Sigmoid colon (tissue), 7 donors: ENCODE measurements around the gene PCBP3. TPM values are rescaled to one million over a fixed set of nuclear protein-coding genes. Genes with fewer than 3 reads are reported as not detected.
A peak's percentile ranks its signal among the peaks of the same experiment; 100 is the strongest.
"Not testable (repeated sequence)": the region's sequence is repeated elsewhere in the genome, so short reads cannot be mapped to it uniquely, and the experiment has no call there.

ENCODE experiments used
- DNase-seq: peaks from one replicate; pipeline ENCODE4 v3.0.0-alpha.2; 2019
- H3K27ac ChIP-seq, 4 donors: fragments of 200-600 bp; sonication (generic); one replicate each; pipeline ENCODE4 v1.5.1; 2016 to 2019; ENCODE audit warnings: mild to moderate bottlenecking in 1 of 4
- H3K27me3 ChIP-seq, 3 donors: fragments of 200-600 bp; sonication (generic); one replicate each; pipeline ENCODE4 v1.5.1; 2019; ENCODE audit warnings: mild to moderate bottlenecking in 1 of 3
- H3K36me3 ChIP-seq, 4 donors: fragments of 200-600 bp; sonication (generic); one replicate each; pipeline ENCODE4 v1.5.1; 2016 to 2019
- H3K4me1 ChIP-seq, 4 donors: fragments of 200-600 bp; sonication (generic); one replicate each; pipeline ENCODE4 v1.5.1; 2017 to 2019
- H3K4me3 ChIP-seq, 4 donors: fragments of 200-600 bp; sonication (generic); one replicate each; pipeline ENCODE4 v1.5.1; 2017 to 2019; ENCODE audit warnings: mild to moderate bottlenecking in 2 of 4, moderate library complexity in 1 of 4
- H3K9me3 ChIP-seq, 4 donors: fragments of 200-600 bp in 3 of 4; sonication (generic) in 3 of 4; one replicate each; pipeline versions ENCODE4 v1.5.1 to v1.6.1; 2013 to 2019
- EP300 ChIP-seq, 4 donors: sonication (generic); formaldehyde crosslinking; IDR thresholded peaks; one replicate each; pipeline ENCODE4 v1.6.1; 2017; ENCODE audit warnings: antibody characterized with exemption in 4 of 4
- POLR2A ChIP-seq, 2 donors: fragments of 450-650 bp; IDR thresholded peaks; one replicate each; pipeline ENCODE4 v1.6.1; 2016; ENCODE audit warnings: antibody characterized with exemption in 2 of 2, mild to moderate bottlenecking in 2 of 2, moderate library complexity in 2 of 2
- POLR2AphosphoS5 ChIP-seq, 4 donors: sonication (generic); formaldehyde crosslinking; IDR thresholded peaks; one replicate each; pipeline ENCODE4 v1.6.1; 2017; ENCODE audit warnings: antibody characterized with exemption in 4 of 4
- WGBS, 2 donors: extraction: QIAGEN DNeasy Blood & Tissue Kit; methylation state at CpG; one replicate each; pipeline ENCODE4 v1.1.7; 2013; 5-methylcytosine and 5-hydroxymethylcytosine counted together
- intact Hi-C: fragments of 100-400 bp; cut with DNase I; formaldehyde crosslinking; loops from one replicate; pipeline ENCODE4 v1.15.1; 2023
- polyA plus RNA-seq, 3 donors: library from polyadenylated mRNA; stranded (reverse); fragments of 200-250 nt; gene quantifications; one replicate each; pipeline ENCODE4 v1.2.3, GENCODE V29; 2013
- total RNA-seq, 4 donors: library from RNA; depleted of rRNA; stranded (reverse); fragments of >200 nt; gene quantifications; one replicate each; pipeline ENCODE4 v1.1.0, GENCODE V29; 2016
- TF ChIP-seq, protein P1 (sequence below), 4 experiments: fragments of 450-650 bp in 3 of 4; fragments of 200-600 bp in 1 of 4; IDR thresholded peaks; one replicate each; pipeline ENCODE4 v1.5.1; 2016 to 2019; ENCODE audit warnings: antibody characterized with exemption in 4 of 4, mild to moderate bottlenecking in 3 of 4, moderate library complexity in 2 of 4
- donor health status: healthy with polysubstance abuse.
- donor health status: Bipolar disorder and iron deficiency.
- donor health status: healthy.

PCBP3 gene
- total and polyA plus RNA-seq, 7 donors: 1.2 to 21.3 (median 8.2) TPM

DNA sequence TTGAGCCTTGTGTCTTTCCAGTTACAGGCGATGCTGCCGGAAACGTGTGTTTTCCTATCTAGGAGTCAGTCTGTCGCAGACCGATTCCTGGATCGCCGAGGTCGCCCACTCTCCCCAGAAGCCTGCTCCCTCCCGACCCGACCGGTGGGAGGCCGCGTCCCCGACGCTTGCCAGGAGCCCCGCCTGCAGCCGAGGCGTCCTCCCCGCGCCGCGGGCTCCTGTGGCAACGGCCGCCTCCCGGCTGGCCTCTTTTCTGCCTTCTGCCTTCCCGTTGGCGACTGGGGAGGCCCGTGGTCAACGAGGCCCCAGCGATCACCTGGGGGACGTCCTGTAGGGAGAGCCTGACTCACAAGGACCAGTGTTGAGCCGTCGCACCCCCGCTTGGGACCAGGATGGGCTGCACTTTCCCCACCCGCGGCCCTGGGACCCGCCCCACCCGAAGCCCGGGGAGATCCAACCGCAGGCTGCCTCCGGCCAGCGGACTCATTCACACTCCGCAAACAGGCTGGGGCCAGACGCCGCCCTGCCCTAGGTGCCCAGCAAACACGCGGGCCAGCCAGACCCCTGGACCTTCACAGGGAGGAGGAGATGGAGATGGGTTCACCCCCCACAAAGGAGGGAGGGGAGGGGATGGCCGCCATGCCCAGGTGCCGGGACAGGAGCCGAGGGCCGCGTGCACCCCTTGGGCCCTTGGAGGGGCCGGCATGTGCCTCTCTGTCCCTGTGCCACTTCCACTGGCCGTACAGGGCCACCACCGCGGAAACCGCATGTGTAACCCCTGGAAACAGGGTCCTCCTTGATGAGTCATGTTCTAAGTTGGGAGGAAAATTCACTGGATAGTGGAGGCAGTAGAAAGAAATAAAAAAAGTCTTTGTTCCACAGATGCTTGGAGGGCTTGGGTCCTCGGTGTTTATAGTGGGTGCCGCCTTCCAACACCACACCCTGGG lies 330.8 kb downstream of the PCBP3 start:
- Histone ChIP-seq H3K27ac (peak overlapping the region; percentile 90 to 98 (median 98)), H3K4me1 (peaks cover 0 to 82% (median 80%) of the 10 kb centered on the region in 4 donors), H3K36me3 (no peaks in the 10 kb centered on the region), H3K27me3 (no peaks in the 10 kb centered on the region), H3K9me3 (no peaks in the 10 kb centered on the region), H3K4me3 (peak overlapping the region; percentile 39 to 59 (median 47))
- intact Hi-C loops: loop anchor here (5.0 kb wide), 1 partner anchor 253 kb away; the partner anchor contains the start of gene LSS
- DNase-seq: peak; percentile 89
- WGBS, 2 donors: 1 to 2% methylated on average over 59 of the region's 59 CpGs
- no peak for TF ChIP-seq POLR2A (IDR thresholded peaks at IDR 0.05)
- TF ChIP-seq POLR2AphosphoS5 (IDR thresholded peaks at IDR 0.05): peak in 2 of 4 donors; percentile 53 to 61
- TF ChIP-seq, protein P1, sequence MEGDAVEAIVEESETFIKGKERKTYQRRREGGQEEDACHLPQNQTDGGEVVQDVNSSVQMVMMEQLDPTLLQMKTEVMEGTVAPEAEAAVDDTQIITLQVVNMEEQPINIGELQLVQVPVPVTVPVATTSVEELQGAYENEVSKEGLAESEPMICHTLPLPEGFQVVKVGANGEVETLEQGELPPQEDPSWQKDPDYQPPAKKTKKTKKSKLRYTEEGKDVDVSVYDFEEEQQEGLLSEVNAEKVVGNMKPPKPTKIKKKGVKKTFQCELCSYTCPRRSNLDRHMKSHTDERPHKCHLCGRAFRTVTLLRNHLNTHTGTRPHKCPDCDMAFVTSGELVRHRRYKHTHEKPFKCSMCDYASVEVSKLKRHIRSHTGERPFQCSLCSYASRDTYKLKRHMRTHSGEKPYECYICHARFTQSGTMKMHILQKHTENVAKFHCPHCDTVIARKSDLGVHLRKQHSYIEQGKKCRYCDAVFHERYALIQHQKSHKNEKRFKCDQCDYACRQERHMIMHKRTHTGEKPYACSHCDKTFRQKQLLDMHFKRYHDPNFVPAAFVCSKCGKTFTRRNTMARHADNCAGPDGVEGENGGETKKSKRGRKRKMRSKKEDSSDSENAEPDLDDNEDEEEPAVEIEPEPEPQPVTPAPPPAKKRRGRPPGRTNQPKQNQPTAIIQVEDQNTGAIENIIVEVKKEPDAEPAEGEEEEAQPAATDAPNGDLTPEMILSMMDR (IDR thresholded peaks at IDR 0.05): no peak
- TF ChIP-seq EP300 (IDR thresholded peaks at IDR 0.05): no peak

DNA sequence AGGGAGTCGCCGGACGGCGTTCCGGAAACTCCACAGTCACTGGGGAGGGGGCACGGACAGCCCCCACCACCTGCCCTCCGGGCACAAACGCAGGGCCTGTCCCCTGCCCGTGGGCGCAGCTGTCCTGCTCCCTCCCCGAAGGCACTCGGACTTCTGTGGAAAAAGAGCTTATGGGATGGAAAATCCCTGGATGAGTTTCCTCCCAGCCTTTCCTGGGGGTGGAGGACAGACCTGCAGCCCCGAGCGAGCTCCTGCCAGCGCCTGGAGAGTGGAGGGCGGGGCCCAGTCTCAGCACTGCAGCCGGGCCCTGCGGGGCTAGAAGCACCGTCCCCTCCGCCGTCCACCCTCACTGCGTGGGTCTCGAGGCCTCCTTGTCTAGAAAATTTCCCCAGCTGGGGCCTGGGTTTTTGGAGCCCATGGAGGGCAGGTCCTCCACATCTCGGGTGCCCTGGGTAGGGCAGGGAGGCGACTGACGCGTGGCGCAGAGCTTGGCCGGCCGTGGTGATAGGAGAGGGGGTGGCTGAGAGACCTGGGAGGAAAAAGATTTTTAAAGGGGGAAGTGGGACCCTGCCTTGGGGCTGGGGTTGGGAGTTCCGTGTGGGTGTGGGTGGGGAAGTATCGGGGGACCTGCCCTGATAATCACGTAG lies 331.6 kb downstream of the PCBP3 start:
- WGBS, 2 donors: 8 to 17% methylated on average over 33 of the region's 33 CpGs
- intact Hi-C loops: no loop called here
- peaks cover 0 to 89% (median 87%) of the 10 kb centered on the region in 4 donors for H3K4me1 ChIP-seq
- peak overlapping the region; percentile 90 to 98 (median 98) for H3K27ac ChIP-seq
- TF ChIP-seq EP300 (IDR thresholded peaks at IDR 0.05) (peak in 1 of 4 donors; percentile 35), POLR2AphosphoS5 (IDR thresholded peaks at IDR 0.05) (peak in 3 of 4 donors; percentile 65 to 84 (median 80)), POLR2A (IDR thresholded peaks at IDR 0.05) (peak; percentile 78 to 79)
- TF ChIP-seq, protein P1 (IDR thresholded peaks at IDR 0.05): peak in 1 of 4 experiments; percentile 50
- no peaks in the 10 kb centered on the region for H3K27me3 ChIP-seq
- no peaks in the 10 kb centered on the region for H3K36me3 ChIP-seq
- peak; percentile 95 for DNase-seq
- H3K4me3 ChIP-seq: peak overlapping the region; percentile 39 to 59 (median 47)
- no peaks in the 10 kb centered on the region for H3K9me3 ChIP-seq

DNA sequence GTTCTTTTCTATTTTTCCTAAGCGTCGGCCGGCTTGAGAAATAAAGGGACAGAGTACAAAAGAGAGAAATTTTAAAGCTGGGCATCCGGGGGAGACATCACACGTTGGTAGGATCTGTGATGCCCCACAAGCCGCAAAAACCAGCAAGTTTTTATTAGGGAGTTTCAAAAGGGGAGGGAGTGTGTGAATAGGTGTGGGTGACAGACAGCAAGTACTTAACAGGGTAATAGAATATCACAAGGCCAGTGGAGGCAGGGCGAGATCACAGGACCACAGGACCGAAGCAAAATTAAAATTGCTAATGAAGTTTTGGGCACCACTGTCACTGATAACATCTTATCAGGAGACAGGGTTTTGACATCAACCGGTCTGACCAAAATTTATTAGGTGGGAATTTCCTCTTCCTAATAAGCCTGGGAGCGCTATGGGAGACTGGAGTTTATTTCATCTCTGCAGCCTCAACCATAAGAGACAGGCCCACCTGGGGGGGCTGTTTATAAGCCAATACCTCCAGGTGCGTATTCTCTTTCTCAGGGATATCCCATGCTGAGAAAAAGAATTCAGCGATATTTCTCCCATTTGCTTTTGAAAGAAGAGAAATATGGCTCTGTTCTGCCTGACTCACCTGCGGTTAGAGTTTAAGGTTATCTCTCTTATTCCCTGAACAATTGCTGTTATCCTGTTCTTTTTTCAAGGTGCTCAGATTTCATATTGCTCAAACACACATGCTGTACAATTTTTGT lies 332.3 kb downstream of the PCBP3 start:
- Histone ChIP-seq H3K27ac (peak overlapping the region; percentile 90 to 98 (median 98)), H3K4me3 (peak overlapping the region; percentile 39 to 59 (median 47)), H3K4me1 (peaks cover 0 to 89% (median 81%) of the 10 kb centered on the region in 4 donors)
- intact Hi-C loops, H3K27me3 ChIP-seq, H3K36me3 ChIP-seq, H3K9me3 ChIP-seq: not testable (repeated sequence)
- peak; percentile 49 for DNase-seq
- WGBS, 2 donors: 38 to 41% methylated on average over 13 of the region's 13 CpGs

DNA sequence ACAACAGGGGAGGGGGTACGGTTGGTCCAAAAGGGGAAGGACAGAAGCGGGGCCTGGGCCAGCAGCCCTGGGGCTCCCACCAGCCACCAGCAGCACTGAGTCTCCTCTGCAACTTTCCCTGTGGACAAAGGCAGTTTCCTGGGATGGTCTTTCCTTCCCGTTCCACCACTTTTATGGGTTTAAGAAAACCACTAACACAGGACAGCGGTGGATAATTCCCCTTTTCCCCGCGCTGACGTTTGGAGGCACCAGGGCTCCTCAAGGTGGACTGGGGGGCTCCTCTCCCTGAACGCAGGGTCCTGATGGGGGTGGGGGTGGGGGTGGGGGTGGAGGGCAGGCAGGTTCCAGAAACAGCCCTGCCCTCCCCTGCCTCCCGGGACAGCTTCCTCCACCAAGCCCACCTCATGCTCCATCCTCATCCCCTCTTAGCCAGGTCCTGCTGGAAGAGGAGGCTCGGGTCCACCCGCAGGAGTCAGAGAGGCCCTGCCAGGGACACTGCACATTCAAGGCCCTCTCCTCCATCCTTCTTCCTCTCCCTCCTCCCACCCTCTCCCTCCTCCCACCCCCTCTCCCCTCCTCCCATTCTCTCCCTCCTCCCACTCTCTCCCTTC lies 333.3 kb downstream of the PCBP3 start:
- peak; percentile 74 for DNase-seq
- H3K4me1 ChIP-seq: peaks cover 0 to 81% (median 71%) of the 10 kb centered on the region in 4 donors
- H3K27me3 ChIP-seq: no peaks in the 10 kb centered on the region

More for the DNA sequence above, 333.3 kb downstream of the PCBP3 start:
- peak overlapping the region; percentile 90 to 98 (median 98) for H3K27ac ChIP-seq
- no peaks in the 10 kb centered on the region for H3K36me3 ChIP-seq
- 29 to 38% methylated on average over 11 of the region's 11 CpGs for WGBS, 2 donors
- TF ChIP-seq POLR2AphosphoS5 (IDR thresholded peaks at IDR 0.05) (no peak), EP300 (IDR thresholded peaks at IDR 0.05) (no peak), POLR2A (IDR thresholded peaks at IDR 0.05) (no peak)
- TF ChIP-seq, protein P1 (IDR thresholded peaks at IDR 0.05): no peak
- intact Hi-C loops: no loop called here
- no peak overlapping the region for H3K4me3 ChIP-seq
- no peaks in the 10 kb centered on the region for H3K9me3 ChIP-seq
